ENCODE results near the gene LRGUK.

GRCh38 chr7:134287916-134288659 lies 160.9 kb downstream of the LRGUK start:
- TF ChIP-seq YY1 (IDR thresholded peaks at IDR 0.05; ENCODE audit: insufficient read depth, insufficient read length) (no peak), SUZ12 (IDR thresholded peaks at IDR 0.05; ENCODE audit: extremely low read depth, insufficient read depth, insufficient read length) (no peak), ZNF274 (IDR thresholded peaks at IDR 0.05; ENCODE audit: low read depth, low read length) (no peak)

Data from NT2/D1 (cell line).